ENCODE data around the gene KIRREL1.

The KIRREL1 gene

DNA sequence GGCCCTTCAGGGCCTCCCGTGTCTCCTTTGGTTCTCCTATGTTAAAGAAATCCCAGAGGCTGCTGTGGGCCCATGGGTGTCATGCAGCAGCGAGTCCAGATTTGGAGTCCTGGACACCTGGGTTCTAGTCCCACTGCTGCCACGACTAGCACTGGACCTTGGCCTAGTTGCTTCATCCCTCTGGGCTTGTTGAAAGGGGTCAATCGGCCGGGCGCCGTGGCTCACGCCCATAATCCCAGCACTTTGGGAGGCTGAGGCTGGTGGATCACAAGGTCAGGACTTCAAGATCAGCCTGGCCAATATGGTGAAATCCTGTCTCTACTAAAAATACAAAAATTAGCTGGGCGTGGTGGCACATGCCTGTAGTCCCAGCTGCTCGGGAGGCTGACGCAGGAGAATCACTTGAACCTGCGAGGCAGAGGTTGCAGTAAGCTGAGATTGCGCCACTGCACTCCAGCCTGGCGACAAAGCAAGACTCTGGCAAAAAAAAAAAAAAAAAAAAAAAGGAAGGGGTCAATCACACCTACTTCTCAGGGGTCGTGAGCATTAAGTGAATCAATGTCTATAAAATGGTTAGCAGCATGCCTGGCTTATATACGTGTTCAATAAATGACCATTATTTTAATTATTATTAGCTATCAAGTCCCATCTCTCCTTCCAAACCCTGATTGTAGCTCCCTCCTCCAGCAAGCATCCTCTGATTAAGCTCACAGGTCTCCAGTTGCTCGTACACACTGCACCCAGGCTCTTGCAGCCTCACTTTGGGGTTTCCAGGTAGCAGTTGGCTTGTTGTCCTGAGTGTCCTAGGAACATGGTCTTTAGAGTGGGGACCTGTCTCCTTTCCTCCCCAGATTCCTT is 43.8 kb downstream of the KIRREL1 start:
- Histone ChIP-seq H3K4me2 (ENCODE audit: low read length) (no peak overlapping the region), H2AFZ (no peak overlapping the region), H3K4me3 (ENCODE audit: low read depth, low read length) (no peak overlapping the region), H3K4me1 (no peaks in the 10 kb centered on the region), H3K9ac (no peak overlapping the region), H3K27me3 (ENCODE audit: control insufficient read depth, insufficient read depth, low read length) (no peaks in the 10 kb centered on the region), H3K27ac (no peak overlapping the region), H3K36me3 (ENCODE audit: control insufficient read depth, insufficient read depth, low read length) (no peaks in the 10 kb centered on the region), H3K9me3 (ENCODE audit: control insufficient read depth, low read length) (no peaks in the 10 kb centered on the region), H3K79me2 (no peaks in the 10 kb centered on the region)
- TF ChIP-seq, protein P1, sequence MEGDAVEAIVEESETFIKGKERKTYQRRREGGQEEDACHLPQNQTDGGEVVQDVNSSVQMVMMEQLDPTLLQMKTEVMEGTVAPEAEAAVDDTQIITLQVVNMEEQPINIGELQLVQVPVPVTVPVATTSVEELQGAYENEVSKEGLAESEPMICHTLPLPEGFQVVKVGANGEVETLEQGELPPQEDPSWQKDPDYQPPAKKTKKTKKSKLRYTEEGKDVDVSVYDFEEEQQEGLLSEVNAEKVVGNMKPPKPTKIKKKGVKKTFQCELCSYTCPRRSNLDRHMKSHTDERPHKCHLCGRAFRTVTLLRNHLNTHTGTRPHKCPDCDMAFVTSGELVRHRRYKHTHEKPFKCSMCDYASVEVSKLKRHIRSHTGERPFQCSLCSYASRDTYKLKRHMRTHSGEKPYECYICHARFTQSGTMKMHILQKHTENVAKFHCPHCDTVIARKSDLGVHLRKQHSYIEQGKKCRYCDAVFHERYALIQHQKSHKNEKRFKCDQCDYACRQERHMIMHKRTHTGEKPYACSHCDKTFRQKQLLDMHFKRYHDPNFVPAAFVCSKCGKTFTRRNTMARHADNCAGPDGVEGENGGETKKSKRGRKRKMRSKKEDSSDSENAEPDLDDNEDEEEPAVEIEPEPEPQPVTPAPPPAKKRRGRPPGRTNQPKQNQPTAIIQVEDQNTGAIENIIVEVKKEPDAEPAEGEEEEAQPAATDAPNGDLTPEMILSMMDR (IDR thresholded peaks at IDR 0.05), result no peak

DNA sequence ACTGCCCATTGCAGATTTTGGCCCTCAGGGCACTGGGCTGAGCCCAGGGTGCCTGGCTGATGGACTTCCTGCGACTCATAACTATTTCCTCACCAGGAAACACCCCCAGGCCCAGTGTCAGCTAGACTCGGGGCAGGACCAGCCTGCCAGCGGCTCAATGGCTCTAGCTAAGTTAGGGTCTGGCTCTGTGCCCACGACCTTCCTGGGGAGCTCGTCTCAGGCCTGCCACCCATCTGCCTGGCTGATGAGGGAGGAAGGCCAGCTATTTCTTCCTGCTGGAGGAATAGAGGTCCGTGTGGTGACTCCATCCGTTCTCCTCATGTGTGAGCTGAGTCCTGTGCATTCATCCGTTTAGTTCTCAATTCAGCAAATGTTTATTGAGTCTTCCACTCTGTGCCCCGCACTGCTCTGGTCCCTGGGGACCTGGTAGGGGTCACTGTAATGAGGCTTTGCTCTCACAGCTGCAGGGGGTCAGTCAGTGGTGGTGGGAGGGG is 44.5 kb downstream of the KIRREL1 start:
- H3K27ac ChIP-seq, result no peak overlapping the region
- H3K27me3 ChIP-seq (ENCODE audit: control insufficient read depth, insufficient read depth, low read length), result no peaks in the 10 kb centered on the region
- no peak overlapping the region for H2AFZ ChIP-seq
- H3K4me1 ChIP-seq, result no peaks in the 10 kb centered on the region
- no peak overlapping the region for H3K9ac ChIP-seq
- H3K4me3 ChIP-seq (ENCODE audit: low read depth, low read length), result no peak overlapping the region
- H3K79me2 ChIP-seq, result no peaks in the 10 kb centered on the region
- H3K4me2 ChIP-seq (ENCODE audit: low read length), result no peak overlapping the region
- H3K36me3 ChIP-seq (ENCODE audit: control insufficient read depth, insufficient read depth, low read length), result no peaks in the 10 kb centered on the region
- TF ChIP-seq, protein P1 (IDR thresholded peaks at IDR 0.05), result no peak
- H3K9me3 ChIP-seq (ENCODE audit: control insufficient read depth, low read length), result no peaks in the 10 kb centered on the region

DNA sequence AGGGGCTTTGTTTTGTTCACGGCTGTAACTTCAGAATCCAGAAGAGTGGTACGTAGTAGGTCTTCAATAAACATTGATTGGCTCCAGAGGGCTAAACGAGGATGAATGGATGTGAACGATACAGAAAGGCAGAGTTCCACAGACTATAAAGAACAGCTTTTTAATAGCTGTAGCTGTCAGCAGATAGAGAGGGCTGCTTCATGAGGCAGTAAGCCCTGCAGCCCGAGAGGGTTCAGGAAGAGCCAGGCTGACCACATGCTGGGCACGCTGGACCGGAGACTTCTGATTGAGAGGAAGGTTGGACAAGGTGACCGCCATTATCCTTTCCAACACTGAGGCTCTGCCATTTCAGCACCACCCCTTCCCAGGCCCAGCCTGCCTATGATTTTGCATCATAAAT is 45.3 kb downstream of the KIRREL1 start:
- no peaks in the 10 kb centered on the region for H3K79me2 ChIP-seq
- no peak overlapping the region for H2AFZ ChIP-seq
- no peaks in the 10 kb centered on the region for H3K9me3 ChIP-seq (ENCODE audit: control insufficient read depth, low read length)
- H3K27me3 ChIP-seq (ENCODE audit: control insufficient read depth, insufficient read depth, low read length), result no peaks in the 10 kb centered on the region
- H3K27ac ChIP-seq, result no peak overlapping the region
- no peak overlapping the region for H3K4me2 ChIP-seq (ENCODE audit: low read length)
- H3K9ac ChIP-seq, result no peak overlapping the region
- no peaks in the 10 kb centered on the region for H3K36me3 ChIP-seq (ENCODE audit: control insufficient read depth, insufficient read depth, low read length)
- H3K4me3 ChIP-seq (ENCODE audit: low read depth, low read length), result no peak overlapping the region
- TF ChIP-seq, protein P1 (IDR thresholded peaks at IDR 0.05), result no peak
- no peaks in the 10 kb centered on the region for H3K4me1 ChIP-seq

DNA sequence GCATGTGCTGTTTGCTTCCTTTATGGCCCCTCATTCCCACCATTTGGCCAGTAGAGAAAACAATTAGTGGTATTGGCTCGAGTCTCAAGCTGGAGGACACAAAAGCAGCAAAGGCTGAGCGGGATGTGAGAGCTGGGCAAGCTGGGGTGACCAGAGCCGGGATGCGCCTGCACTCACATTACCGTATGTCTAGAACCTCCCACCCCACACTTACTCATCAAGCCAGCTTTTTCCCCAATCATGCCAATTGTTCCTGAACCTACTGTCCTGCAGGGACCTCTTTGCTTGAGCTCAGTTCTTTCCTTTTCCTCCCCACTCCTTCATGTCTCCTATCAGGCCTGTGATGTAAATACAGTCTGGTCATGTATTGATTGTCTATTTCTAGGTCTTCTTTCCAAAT is 45.9 kb downstream of the KIRREL1 start:
- Histone ChIP-seq H3K27me3 (ENCODE audit: control insufficient read depth, insufficient read depth, low read length) (no peaks in the 10 kb centered on the region), H3K4me1 (no peaks in the 10 kb centered on the region), H3K27ac (no peak overlapping the region), H3K79me2 (no peaks in the 10 kb centered on the region), H2AFZ (no peak overlapping the region), H3K9ac (no peak overlapping the region), H3K4me3 (ENCODE audit: low read depth, low read length) (no peak overlapping the region), H3K4me2 (ENCODE audit: low read length) (no peak overlapping the region), H3K9me3 (ENCODE audit: control insufficient read depth, low read length) (no peaks in the 10 kb centered on the region), H3K36me3 (ENCODE audit: control insufficient read depth, insufficient read depth, low read length) (no peaks in the 10 kb centered on the region)
- TF ChIP-seq, protein P1 (IDR thresholded peaks at IDR 0.05), result no peak

DNA sequence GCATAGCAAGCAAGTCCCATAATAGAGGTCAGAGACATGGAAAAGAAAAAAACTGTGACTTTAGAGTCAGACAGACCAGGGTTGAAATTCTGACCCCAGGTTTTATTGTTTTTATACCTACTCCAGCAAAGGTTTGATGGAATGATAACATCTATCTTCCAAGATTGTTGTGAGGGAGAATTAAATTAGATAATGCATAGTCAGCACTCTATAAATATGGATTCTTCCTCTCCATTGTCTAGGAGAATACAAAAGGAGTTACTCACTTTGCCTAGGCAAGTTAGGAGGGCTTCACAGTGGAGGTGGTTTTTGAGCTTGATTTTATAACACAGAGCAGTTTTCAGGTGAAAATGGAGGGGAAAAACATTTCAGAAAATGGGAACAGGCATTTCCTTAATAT is 46.9 kb downstream of the KIRREL1 start:
- Histone ChIP-seq H3K9me3 (ENCODE audit: control insufficient read depth, low read length) (no peaks in the 10 kb centered on the region), H3K4me1 (no peaks in the 10 kb centered on the region), H3K36me3 (ENCODE audit: control insufficient read depth, insufficient read depth, low read length) (no peaks in the 10 kb centered on the region), H3K9ac (no peak overlapping the region), H3K27ac (no peak overlapping the region), H2AFZ (no peak overlapping the region), H3K4me2 (ENCODE audit: low read length) (no peak overlapping the region), H3K79me2 (no peaks in the 10 kb centered on the region), H3K27me3 (ENCODE audit: control insufficient read depth, insufficient read depth, low read length) (no peaks in the 10 kb centered on the region), H3K4me3 (ENCODE audit: low read depth, low read length) (no peak overlapping the region)
- TF ChIP-seq, protein P1 (IDR thresholded peaks at IDR 0.05), result no peak

All from parathyroid adenoma (tissue), 2 donors.